Ovary (tissue), 3 donors: Measurements from ENCODE around the gene MSL3B.

ENCODE experiments used
- CTCF ChIP-seq, 3 donors: fragments of 450-650 bp in 2 of 3; fragments of 200-600 bp in 1 of 3; IDR thresholded peaks; one replicate each; pipeline versions ENCODE4 v1.5.1 to v1.8.0; 2016 to 2022; ENCODE audit warnings: antibody characterized with exemption in 3 of 3, mild to moderate bottlenecking in 1 of 3
- EP300 ChIP-seq: sonication (generic); formaldehyde crosslinking; IDR thresholded peaks from one replicate; pipeline ENCODE4 v1.6.1; 2017; ENCODE audit warnings: antibody characterized with exemption
- POLR2A ChIP-seq: fragments of 450-650 bp; IDR thresholded peaks from one replicate; pipeline ENCODE4 v1.6.1; 2017; ENCODE audit warnings: antibody characterized with exemption, mild to moderate bottlenecking, moderate library complexity
- donor health status: DM: no; HTN: no; CAD: no.

- no peak for TF ChIP-seq CTCF (IDR thresholded peaks at IDR 0.05)
- no peak for TF ChIP-seq POLR2A
- TF ChIP-seq EP300: no peak
Measured at GRCh38 chr2:233855345-233855744, 12.8 kb downstream of the MSL3B start.
